Right lung (tissue), 5 donors: Measurements from ENCODE around the gene TMSB4X. TPM values are rescaled to one million over a fixed set of nuclear protein-coding genes. Genes with fewer than 3 reads are reported as not detected.
"Not testable (repeated sequence)": the region's sequence is repeated elsewhere in the genome, so short reads cannot be mapped to it uniquely, and the experiment has no call there.

ENCODE experiments used
- DNase-seq, 2 donors: peaks; one replicate each; pipeline ENCODE4 v3.0.0-alpha.2; 2013
- polyA plus RNA-seq, 5 donors: library from polyadenylated mRNA; unstranded; fragments of 120-200 nt; gene quantifications; one replicate each; pipeline versions ENCODE4 v1.2.1 to v1.2.3, GENCODE V29; 2013; ENCODE audit warnings: inconsistent platforms in 1 of 5, low replicate concordance in 1 of 5; ENCODE audit not compliant: insufficient read length in 5 of 5, insufficient read depth in 1 of 5

Gene TMSB4X
- polyA plus RNA-seq, 5 donors: 3,063 to 3,735 (median 3,478) TPM

DNA sequence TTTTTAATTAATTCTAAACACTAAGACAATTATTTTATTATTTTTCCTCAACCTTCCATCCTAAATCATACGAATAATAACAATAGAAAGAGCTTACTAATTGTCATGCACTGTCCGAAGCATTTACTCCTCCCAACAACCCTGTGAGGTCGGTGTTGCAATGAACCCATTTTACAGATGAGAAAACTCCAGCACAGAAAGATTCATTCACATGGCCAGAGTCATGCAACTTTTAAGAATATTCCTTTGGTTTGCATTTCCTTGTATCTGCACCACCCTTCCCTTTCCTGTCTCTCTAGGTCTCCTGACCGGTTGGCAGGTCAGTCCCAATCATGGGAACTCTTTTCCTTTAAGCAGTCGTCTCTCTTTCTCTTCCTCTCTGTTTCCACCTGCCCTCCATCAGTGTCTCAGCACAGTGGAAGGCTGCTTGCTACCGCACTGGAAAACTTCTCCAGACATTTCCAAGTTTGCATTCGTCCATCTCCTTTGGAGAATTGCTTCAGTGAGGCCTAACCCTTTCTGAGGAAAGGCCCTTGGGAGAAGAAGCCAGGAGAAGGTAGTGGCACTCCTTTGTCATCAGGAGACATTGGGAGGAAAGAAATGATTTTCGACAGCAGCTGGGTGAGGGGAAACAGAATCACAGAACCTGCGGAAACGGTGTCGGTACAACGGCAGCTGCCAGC, 1.9 kb upstream of the TMSB4X start:
- DNase-seq: no peak

- DNase-seq: no peak
Observed at GRCh38 chrX:12973561-12974304, 1.2 kb upstream of the TMSB4X start.

DNA sequence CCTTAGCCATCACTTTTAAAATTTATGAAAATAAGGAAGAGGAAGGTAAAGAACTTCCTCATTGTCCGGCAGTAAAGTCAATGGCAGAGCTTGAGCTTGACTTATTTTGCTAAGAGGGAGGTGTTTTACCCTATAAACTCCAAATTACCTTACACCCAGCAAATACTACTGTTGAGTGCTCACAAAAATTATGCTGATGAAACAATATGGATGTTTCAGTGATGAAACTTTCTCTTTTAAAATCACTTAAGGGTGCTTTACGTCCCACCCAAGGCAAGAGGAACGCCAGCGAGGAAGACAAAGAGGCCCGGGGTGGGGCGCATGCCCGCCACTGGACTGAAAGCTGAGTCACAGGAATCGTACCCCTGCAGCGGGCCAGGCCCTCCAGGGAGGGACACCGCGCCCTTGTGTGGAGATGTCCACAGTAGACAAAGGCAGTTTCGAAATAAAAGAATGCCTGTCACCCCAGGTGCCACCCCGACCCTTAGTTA, 560 bp upstream of the TMSB4X start:
- no peak for DNase-seq

DNA sequence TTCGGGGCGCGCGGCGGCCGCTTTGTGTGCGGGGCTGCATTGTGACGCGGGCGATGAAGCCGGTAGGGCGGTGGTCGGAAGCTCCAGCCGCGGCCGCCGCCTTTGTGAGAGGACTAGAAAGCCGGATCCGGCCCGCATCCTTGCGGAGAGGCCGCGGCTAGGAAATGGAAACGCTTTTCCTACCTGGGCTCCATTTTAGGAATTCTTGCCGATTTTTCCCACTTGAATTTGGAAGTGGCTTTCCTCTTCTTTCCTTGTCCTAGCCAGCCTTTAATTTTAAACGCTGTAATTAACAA, 708 bp downstream of the TMSB4X start:
- DNase-seq: no peak

DNA sequence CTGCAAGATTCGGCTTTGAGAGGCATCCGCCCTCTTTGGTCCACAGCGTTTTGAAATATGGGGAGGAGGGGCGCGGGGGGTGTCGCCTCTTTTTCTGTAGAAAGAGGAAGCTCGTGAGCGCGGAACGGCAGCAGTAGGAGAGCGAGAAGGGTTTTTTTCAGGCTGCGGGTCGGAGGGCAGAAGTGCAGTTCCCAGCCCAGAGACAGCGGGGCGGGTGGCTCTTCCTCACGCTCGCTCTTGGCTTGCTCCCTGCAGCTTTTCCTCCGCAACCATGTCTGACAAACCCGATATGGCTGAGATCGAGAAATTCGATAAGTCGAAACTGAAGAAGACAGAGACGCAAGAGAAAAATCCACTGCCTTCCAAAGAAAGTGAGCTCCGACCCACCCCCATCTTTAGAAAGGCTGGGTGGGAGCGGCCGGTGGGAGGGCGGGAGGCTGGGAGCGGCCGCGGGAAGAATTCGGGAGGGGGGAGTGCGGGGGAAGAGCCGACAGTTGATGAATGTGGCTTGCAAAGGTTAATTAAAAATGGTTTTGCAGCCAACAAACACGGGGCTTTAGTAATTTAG, 1.2 kb downstream of the TMSB4X start:
- no peak for DNase-seq

- DNase-seq: not testable (repeated sequence)
Observed at GRCh38 chrX:12976819-12977732, 2.2 kb downstream of the TMSB4X start.

DNA sequence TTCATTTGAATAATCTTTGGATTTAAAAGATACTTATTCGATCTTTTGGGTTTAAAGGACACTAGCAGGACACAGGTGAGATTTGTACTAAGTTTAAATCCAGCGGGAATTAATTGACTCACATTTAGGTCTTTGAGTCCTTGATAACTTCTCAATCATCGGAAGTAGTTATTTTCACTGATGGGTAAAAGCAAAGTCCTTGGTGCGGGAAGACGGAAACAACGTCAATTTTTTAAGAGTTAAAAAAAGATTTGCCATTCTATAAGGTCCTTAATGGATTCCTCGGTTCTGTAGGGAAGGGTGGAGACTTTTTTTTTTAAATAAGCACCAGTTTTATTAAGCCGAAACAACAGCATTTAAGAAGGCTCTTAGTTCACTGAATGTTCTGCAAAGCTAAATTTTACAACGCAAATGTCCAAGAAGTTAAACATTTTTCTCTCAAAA, 2.9 kb downstream of the TMSB4X start:
- no peak for DNase-seq

DNA sequence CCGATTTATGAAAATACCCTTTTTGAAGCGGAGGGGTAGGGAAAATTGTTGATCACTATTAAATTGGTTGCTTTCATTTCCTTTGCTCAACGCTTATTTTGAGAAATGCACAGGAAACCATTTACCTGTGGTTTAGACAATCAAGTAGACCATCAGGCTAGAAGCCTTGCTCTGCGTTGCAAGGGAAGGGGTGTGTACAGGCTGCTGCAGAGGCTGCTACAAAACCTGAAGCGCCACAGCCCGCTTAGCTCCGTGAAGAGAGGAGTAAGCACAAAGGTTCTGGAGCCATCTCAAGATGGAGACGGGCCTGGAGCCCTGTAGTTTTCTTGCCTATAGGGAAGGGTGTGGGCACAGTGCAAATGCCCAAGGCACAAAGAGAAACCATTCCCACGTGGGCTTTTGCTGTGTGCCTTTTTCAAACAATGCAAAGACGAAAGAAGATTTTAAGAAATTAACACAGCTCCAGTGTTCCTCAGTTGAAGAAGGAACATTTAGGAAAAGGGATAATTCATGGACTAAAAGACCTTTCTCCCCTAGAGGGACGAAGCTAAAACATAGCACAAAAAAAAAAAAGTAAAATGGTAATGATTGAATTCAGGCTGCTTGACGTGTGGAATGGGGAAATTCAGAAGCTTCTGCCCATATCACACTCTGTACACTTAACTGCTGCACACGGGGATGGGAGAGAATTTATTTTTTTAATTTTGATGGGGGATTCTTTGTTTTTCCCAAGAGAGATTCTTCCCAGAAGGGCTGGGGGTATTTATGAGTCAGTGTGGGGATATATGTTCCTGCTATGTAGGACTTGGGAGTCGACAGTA, 3.5 kb downstream of the TMSB4X start:
- no peak for DNase-seq

DNA sequence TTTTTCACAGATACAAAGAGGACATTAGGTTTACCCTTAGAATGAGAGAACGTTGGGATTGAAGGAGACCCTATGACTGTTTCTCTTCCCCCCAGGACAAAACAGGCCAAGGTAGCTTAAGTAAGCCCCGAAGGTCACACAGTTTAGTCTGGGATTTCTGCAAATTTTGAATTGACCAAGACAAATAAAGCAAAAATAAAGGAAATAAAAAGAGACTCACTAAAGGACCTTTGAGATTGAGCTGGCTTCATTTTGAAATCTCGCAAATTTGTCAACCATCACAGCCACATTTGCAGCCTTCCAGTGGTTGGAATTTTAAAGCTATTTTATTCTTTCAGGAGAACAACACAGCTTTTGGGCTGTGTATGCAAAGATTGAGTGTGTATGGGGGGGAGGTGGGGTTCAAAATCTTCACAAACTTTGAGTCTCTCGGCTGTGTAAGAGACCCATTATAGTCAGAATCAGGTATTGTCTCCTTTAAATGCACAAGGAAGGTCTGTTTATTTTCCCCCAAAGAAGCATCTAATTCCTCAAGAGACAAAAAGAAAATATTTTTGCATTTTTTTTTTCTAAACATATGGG, 4.2 kb downstream of the TMSB4X start:
- no peak for DNase-seq

- no peak for DNase-seq
Observed at GRCh38 chrX:12979616-12980015, 4.7 kb downstream of the TMSB4X start.

DNA sequence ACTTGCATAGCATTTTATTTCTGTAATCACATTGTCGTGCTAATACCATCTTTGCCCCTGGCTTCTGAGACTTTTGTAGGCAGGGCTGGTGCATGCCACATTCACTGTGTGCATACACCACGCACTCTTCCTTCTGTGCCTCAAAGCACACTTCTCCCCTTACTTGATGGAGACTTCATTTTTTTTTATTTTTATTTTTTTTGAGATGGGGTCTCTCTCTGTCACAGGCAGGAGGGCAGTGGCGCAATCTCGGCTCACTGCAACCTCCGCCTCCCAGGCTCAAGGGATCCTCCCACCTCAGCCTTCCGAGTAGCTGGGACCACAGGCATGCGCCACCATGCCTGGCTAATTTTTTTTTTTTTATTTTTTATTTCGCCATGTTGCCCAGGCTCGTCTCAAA, 5.1 kb downstream of the TMSB4X start:
- DNase-seq: not testable (repeated sequence)

DNA sequence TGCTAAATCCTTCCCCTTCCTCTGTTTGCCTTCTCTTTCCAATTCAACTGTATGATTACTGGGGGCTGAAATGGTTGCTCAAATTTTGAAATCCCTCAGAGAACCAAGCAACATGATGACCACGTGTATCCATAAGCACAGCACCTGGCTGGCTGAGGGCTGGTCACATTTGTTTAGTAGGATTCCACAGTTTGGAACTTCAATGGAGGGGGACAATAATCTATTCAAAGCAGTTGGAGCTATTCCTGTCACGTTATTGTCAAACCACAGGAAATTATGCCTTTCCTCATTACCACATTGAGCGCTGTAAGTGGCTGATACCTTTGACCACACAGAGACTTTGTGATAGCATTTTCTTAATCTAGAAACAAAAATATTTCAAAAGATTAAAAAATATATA, 7.0 kb downstream of the TMSB4X start:
- no peak for DNase-seq

DNA sequence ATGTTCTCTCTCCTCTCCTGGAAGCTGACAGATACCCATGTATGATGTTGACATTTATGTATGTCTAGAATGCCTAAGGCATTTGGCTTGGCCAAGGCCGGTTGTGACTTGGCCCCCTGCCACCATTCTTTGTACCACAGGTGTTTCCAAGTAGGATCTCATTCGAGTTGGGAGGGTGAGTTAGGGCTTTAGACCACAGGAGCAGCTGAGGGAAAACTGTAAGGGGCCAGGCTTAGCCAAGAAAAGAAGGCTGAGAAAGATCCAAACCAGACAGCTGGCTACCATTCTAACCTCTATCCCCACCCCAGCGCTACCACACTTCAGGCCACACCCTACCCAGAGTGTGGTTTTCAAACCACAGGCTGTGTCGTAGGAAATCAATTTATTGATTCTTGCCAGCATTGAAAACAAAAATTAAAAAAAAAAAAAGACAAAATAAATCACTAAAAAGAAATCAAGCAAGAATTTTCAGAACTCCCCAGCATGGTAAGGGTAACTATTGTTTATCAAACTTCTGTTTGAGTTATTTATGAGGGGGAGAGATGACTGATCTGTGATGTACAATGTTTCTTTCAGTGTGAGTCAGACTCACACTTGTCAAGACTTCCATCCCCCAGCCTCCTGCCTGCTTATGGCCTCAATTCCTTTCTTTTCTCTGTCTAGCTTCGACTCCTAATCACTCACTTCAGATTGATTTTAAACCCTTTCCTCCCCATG, 9.9 kb downstream of the TMSB4X start:
- no peak for DNase-seq

DNA sequence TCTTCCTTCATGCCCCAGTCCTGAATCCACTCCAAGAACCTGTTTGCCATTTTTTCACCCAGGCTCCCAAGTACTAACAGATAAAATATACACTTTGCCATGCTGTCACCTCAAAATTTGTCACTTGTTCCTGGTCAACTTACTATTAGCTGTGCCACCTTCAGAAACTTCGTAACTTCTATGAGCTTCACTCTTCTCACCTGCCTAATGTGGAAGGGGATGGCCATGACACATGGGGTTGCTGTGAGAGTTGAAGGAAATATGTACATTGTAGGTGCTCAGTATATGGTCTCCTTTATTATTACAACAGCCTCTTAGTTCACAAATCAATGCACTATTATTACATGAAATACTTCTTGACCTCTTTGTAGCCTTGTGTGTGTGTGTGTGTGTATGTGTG, 10.4 kb downstream of the TMSB4X start:
- DNase-seq: no peak

GRCh38 chrX:12986164-12986779, 11.4 kb downstream of the TMSB4X start:
- DNase-seq: no peak

GRCh38 chrX:12986886-12987285, 12.0 kb downstream of the TMSB4X start:
- DNase-seq: no peak

DNA sequence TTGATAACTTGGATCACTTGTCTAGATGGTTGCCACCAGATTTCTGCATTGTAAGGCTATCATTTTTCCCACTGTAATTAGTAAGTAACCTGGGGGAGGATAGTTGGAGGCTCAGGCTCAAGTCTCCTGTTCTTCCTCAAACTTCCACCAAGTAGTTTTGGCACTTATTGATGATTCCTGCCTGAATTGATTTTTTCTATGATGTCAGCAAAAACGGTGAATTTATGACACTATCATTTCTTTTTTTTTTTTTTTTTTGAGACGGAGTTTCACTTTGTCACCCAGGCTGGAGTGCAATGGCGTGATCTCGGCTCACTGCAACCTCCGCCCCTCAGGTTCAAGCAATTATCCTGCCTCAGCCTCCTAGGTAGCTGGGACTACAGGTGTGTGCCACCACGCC, 12.4 kb downstream of the TMSB4X start:
- DNase-seq: no peak

- DNase-seq: no peak
Observed at GRCh38 chrX:12987900-12988594, 13.1 kb downstream of the TMSB4X start.

DNA sequence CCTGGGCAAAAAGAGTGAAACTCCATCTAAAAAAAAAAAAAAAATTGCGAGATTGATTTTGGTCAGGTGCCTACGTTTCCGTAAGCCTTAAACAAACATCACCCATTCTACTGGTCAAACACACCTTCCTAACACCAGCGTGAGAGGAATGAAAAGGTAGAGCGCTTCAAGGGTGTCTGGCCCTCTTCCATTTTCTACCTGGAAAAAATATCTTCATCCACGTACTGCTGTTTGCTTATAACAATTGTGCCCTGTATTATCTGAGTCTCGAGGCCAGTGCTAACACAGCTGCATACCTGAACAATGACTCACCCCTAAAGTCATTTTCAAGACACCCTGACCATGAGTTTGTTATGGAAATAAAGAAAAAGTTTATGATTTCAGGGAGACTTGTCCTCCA, 13.9 kb downstream of the TMSB4X start:
- no peak for DNase-seq
